B cell (primary cell): ENCODE results near the gene BNC2. TPM values are rescaled to one million over a fixed set of nuclear protein-coding genes. Genes with fewer than 3 reads are reported as not detected.

Experiments used
- ATAC-seq: fragments of 200-7000 bp; cut with Tn5 transposase; one replicate; pipeline ENCODE4 v1.10.0; 2021; ENCODE audit warnings: low read depth, mild to moderate bottlenecking, moderate number of reproducible peaks, moderate library complexity
- CTCF ChIA-PET: fragments of 350-600 bp; sonication (Branson Sonifier 250); formaldehyde crosslinking; loops from one replicate; lab custom pipeline; 2021; ENCODE audit warnings: antibody characterized with exemption, inconsistent platforms; lab: Charles Lee
- POLR2A ChIA-PET: fragments of 350-600 bp; sonication (Branson Sonifier 250); formaldehyde crosslinking; loops from one replicate; lab custom pipeline; 2021; ENCODE audit warnings: antibody characterized with exemption; lab: Charles Lee
- DNase-seq: peaks from one replicate; pipeline ENCODE4 v3.0.0; 2013
- H2AFZ ChIP-seq: 2 replicates; pipeline ENCODE4 v1.6.1; 2012; ENCODE audit warnings: mild to moderate bottlenecking, low read depth, low read length; ENCODE audit not compliant: insufficient read depth, poor library complexity, severe bottlenecking
- H3K27ac ChIP-seq, 2 donors: 1 replicate in 1 of 2; 2 replicates in 1 of 2; pipeline ENCODE4 v1.5.1; 2012 to 2013; ENCODE audit warnings: low read length in 2 of 2, mild to moderate bottlenecking in 2 of 2, moderate library complexity in 1 of 2
- H3K27me3 ChIP-seq, 4 experiments: fragments of 200-600 bp in 1 of 4; sonication (generic) in 1 of 4; replicated peaks in 1 of 4; 1 replicate in 2 of 4; 2 replicates in 2 of 4; pipeline versions ENCODE4 v1.6.1 to v1.7.0; 2013 to 2016; ENCODE audit warnings: low read length in 3 of 4, mild to moderate bottlenecking in 2 of 4, mixed read lengths in 1 of 4, moderate library complexity in 1 of 4; ENCODE audit not compliant: insufficient read depth in 4 of 4, control insufficient read depth in 3 of 4; ENCODE audit errors: control extremely low read depth in 1 of 4
- H3K36me3 ChIP-seq, 2 experiments: replicated peaks in 1 of 2; 1 replicate in 1 of 2; 2 replicates in 1 of 2; pipeline versions ENCODE4 v1.6.1 to v1.7.1; 2013; ENCODE audit warnings: low read length in 1 of 2; ENCODE audit not compliant: insufficient read depth in 2 of 2, control insufficient read depth in 1 of 2; ENCODE audit errors: control extremely low read depth in 1 of 2, extremely low read depth in 1 of 2
- H3K4me1 ChIP-seq, 2 donors: fragments of 200-600 bp in 1 of 2; sonication (generic) in 1 of 2; 1 replicate in 1 of 2; 2 replicates in 1 of 2; pipeline versions ENCODE4 v1.5.1 to v1.6.1; 2013 to 2017; ENCODE audit warnings: low read length in 2 of 2; ENCODE audit not compliant: control insufficient read depth in 2 of 2, insufficient read depth in 2 of 2
- H3K4me2 ChIP-seq: replicated peaks from 2 replicates; pipeline ENCODE3; 2012; ENCODE audit warnings: mild to moderate bottlenecking, low read depth, low read length; ENCODE audit not compliant: poor library complexity, severe bottlenecking
- H3K4me3 ChIP-seq, 5 experiments: fragments of 200-600 bp in 1 of 5; sonication (generic) in 1 of 5; 1 replicate in 3 of 5; 2 replicates in 2 of 5; pipeline versions ENCODE4 v1.5.1 to v1.7.0; 2011 to 2016; ENCODE audit warnings: low read length in 4 of 5, mild to moderate bottlenecking in 4 of 5, low read depth in 2 of 5, control low read depth in 1 of 5, moderate library complexity in 1 of 5; ENCODE audit not compliant: insufficient read depth in 1 of 5; ENCODE audit errors: control extremely low read depth in 1 of 5, extremely low read depth in 1 of 5
- H3K79me2 ChIP-seq: fragments of 200-600 bp; sonication (generic); one replicate; pipeline ENCODE4 v1.6.0; 2016; ENCODE audit warnings: low read length; ENCODE audit not compliant: control insufficient read depth, insufficient read depth
- H3K9ac ChIP-seq: fragments of 200-600 bp; sonication (generic); 2 replicates; pipeline ENCODE4 v1.6.1; 2017; ENCODE audit warnings: mild to moderate bottlenecking, low read length, moderate library complexity
- H3K9me3 ChIP-seq, 3 donors: one replicate each; pipeline versions ENCODE4 v1.6.1 to v1.7.1; 2013; ENCODE audit warnings: low read length in 2 of 3; ENCODE audit not compliant: control insufficient read depth in 2 of 3, insufficient read depth in 1 of 3; ENCODE audit errors: control extremely low read depth in 1 of 3
- H4K20me1 ChIP-seq: 2 replicates; pipeline ENCODE4 v1.6.0; 2012; ENCODE audit warnings: mild to moderate bottlenecking, low read length; ENCODE audit not compliant: insufficient read depth, control insufficient read depth, poor library complexity, severe bottlenecking
- H3K27ac Mint-ChIP-seq: one replicate; pipeline ENCODE4 v1.8.0; 2021; ENCODE audit warnings: mixed read lengths
- H3K27me3 Mint-ChIP-seq: one replicate; pipeline ENCODE4 v1.8.0; 2021; ENCODE audit warnings: mixed read lengths
- H3K4me1 Mint-ChIP-seq: one replicate; pipeline ENCODE4 v1.8.0; 2021; ENCODE audit warnings: mixed read lengths
- H3K4me3 Mint-ChIP-seq: one replicate; pipeline ENCODE4 v1.8.0; 2021; ENCODE audit warnings: mixed read lengths
- H3K9me3 Mint-ChIP-seq: one replicate; pipeline ENCODE4 v1.8.0; 2022; ENCODE audit warnings: mixed read lengths; ENCODE audit not compliant: insufficient read depth
- CTCF ChIP-seq: fragments of 200-600 bp; IDR thresholded peaks from one replicate; pipeline ENCODE4 v1.8.0; 2022; ENCODE audit warnings: antibody characterized with exemption, mild to moderate bottlenecking
- EZH2 ChIP-seq: IDR thresholded peaks from 2 replicates; pipeline ENCODE4 v1.6.1; 2012; ENCODE audit warnings: borderline replicate concordance, low read depth, mild to moderate bottlenecking, moderate library complexity, low read length; ENCODE audit not compliant: insufficient read depth, poor library complexity, severe bottlenecking
- WGBS: methylation state at CpG from one replicate; pipeline ENCODE4 v1.1.5; 2013; ENCODE audit warnings: missing lambda C conversion rate; ENCODE audit not compliant: insufficient coverage; 5-methylcytosine and 5-hydroxymethylcytosine counted together
- intact Hi-C: fragments of 100-400 bp; cut with micrococcal nuclease; formaldehyde crosslinking; loops from one replicate; pipeline ENCODE4 v1.10.0; 2022
- polyA plus RNA-seq: library from polyadenylated mRNA; depleted of rRNA; stranded (reverse); fragments of >200 nt; gene quantifications from 2 replicates; pipeline ENCODE4 v1.2.3, GENCODE V29; 2012
- total RNA-seq, 2 donors: library from RNA; stranded (reverse); fragments of 120-200 nt in 1 of 2; gene quantifications; 1 replicate in 1 of 2; 2 replicates in 1 of 2; pipeline versions ENCODE4 v1.2.3 to v1.2.4, GENCODE V29; 2013 to 2022

Gene BNC2
- total and polyA plus RNA-seq, 2 donors (not counting 1 experiment from before 2014, with no cell fraction given): 0.01 TPM; not detected in 1

- H3K4me3 ChIP-seq: no peak overlapping the region
- H3K4me1 ChIP-seq: no peaks in the 10 kb centered on the region
- CTCF ChIA-PET: no interaction called here
- no peak for TF ChIP-seq CTCF
- TF ChIP-seq EZH2: no peak
- H3K9ac ChIP-seq: no peak overlapping the region
- no peak overlapping the region for H3K27ac ChIP-seq
- ATAC-seq (no peak), DNase-seq (no peak)
- POLR2A ChIA-PET: no interaction called here
- no peaks in the 10 kb centered on the region for H3K36me3 ChIP-seq
- no peaks in the 10 kb centered on the region for H3K9me3 ChIP-seq
- intact Hi-C loops: no loop called here
- Mint-ChIP-seq H3K4me3 (no peak overlapping the region), H3K27me3 (no peaks in the 10 kb centered on the region), H3K9me3 (no peaks in the 10 kb centered on the region), H3K4me1 (no peaks in the 10 kb centered on the region), H3K27ac (no peak overlapping the region)
- H3K4me2 ChIP-seq: no peak overlapping the region
- H2AFZ ChIP-seq: no peak overlapping the region
- H3K27me3 ChIP-seq: no peaks in the 10 kb centered on the region
- no peaks in the 10 kb centered on the region for H3K79me2 ChIP-seq
- H4K20me1 ChIP-seq: no peaks in the 10 kb centered on the region
Measured at GRCh38 chr9:16673171-16673570, 197.3 kb downstream of the BNC2 start.

GRCh38 chr9:16672501-16672900 lies 198.0 kb downstream of the BNC2 start:
- intact Hi-C loops: no loop called here
- no peaks in the 10 kb centered on the region for H3K27me3 Mint-ChIP-seq
- Histone ChIP-seq H3K27ac (no peak overlapping the region), H3K4me2 (no peak overlapping the region), H3K4me1 (no peaks in the 10 kb centered on the region), H3K27me3 (no peaks in the 10 kb centered on the region), H3K4me3 (no peak overlapping the region), H3K9me3 (no peaks in the 10 kb centered on the region), H3K79me2 (no peaks in the 10 kb centered on the region), H3K9ac (no peak overlapping the region), H3K36me3 (no peaks in the 10 kb centered on the region), H2AFZ (no peak overlapping the region), H4K20me1 (no peaks in the 10 kb centered on the region)
- no CpG with 5 or more reads among the region's 3 CpGs for WGBS
- ChIA-PET CTCF (no interaction called here), POLR2A (no interaction called here)
- TF ChIP-seq EZH2 (no peak), CTCF (no peak)
- H3K4me3 Mint-ChIP-seq: no peak overlapping the region
- H3K27ac Mint-ChIP-seq: no peak overlapping the region
- ATAC-seq (no peak), DNase-seq (no peak)
- H3K4me1 Mint-ChIP-seq: no peaks in the 10 kb centered on the region
- H3K9me3 Mint-ChIP-seq: no peaks in the 10 kb centered on the region
